HCT116 (cell line): ENCODE data around the gene ADPRS. TPM values are rescaled to one million over a fixed set of nuclear protein-coding genes. Genes with fewer than 3 reads are reported as not detected.

Source experiments
- ATAC-seq: fragments of 200-7000 bp; cut with Tn5 transposase; 2 replicates; pipeline ENCODE4 v1.9.1; 2020; ENCODE audit warnings: mild to moderate bottlenecking, moderate library complexity
- BruUV-seq: library from RNA; stranded (reverse); fragments of 400-500 nt; replicated peaks from 2 replicates; lab custom pipeline; 2021; lab: Mats Ljungman, UMichigan
- CTCF ChIA-PET: fragments of 300-600 bp; sonication (Branson Sonifier 250); formaldehyde crosslinking; loops from one replicate; lab custom pipeline; 2021; ENCODE audit warnings: antibody characterized with exemption; lab: Charles Lee
- POLR2A ChIA-PET: fragments of 300-600, 350-600 bp; sonication (Branson Sonifier 250); formaldehyde crosslinking; loops from one replicate; lab custom pipeline; 2021; ENCODE audit warnings: antibody characterized with exemption; lab: Charles Lee
- RAD21 ChIA-PET, 2 experiments: fragments of 300-600 bp; sonication (Branson Sonifier 250); formaldehyde crosslinking; loops; one replicate each; lab custom pipeline; 2023; ENCODE audit warnings: low total read pairs in 2 of 2; ENCODE audit not compliant: uncharacterized antibody in 2 of 2, unreplicated experiment in 2 of 2, low non-redundant PET in 1 of 2; lab: Charles Lee
- DNase-seq: peaks from one replicate; pipeline ENCODE4 v3.0.0-alpha.2; 2010; ENCODE audit warnings: low read depth, low spot score
- H2AFZ ChIP-seq: fragments of 200-600 bp; shearing (Covaris generic), sonication (generic); 2 replicates; pipeline ENCODE4 v1.6.1; 2017; ENCODE audit warnings: low read depth, mixed run types, mixed read lengths, antibody characterized with exemption, low read length; ENCODE audit not compliant: poor library complexity, severe bottlenecking
- H3K27ac ChIP-seq: 2 replicates; pipeline ENCODE4 v1.5.1; 2012; ENCODE audit warnings: low read depth, low read length
- H3K27me3 ChIP-seq: fragments of 200-600 bp; sonication (generic); 2 replicates; pipeline ENCODE4 v1.6.1; 2016; ENCODE audit warnings: mixed run types, low read length, mixed read lengths; ENCODE audit not compliant: insufficient read depth
- H3K36me3 ChIP-seq, 2 experiments: fragments of 200-500 bp in 1 of 2; fragments of 200-600 bp in 1 of 2; sonication (Bioruptor generic) in 1 of 2; sonication (generic) in 1 of 2; 2 replicates each; pipeline versions ENCODE4 v1.5.1 to v1.6.1; 2014 to 2016; ENCODE audit warnings: low read length in 2 of 2, inconsistent platforms in 1 of 2, mixed read lengths in 1 of 2, mixed run types in 1 of 2; ENCODE audit not compliant: insufficient read depth in 2 of 2, control insufficient read depth in 1 of 2
- H3K4me1 ChIP-seq, 2 experiments: fragments of 200-600 bp in 1 of 2; sonication (generic) in 1 of 2; 2 replicates each; pipeline versions ENCODE4 v1.5.1 to v1.6.1; 2012 to 2017; ENCODE audit warnings: low read length in 2 of 2, inconsistent platforms in 1 of 2, mild to moderate bottlenecking in 1 of 2, mixed read lengths in 1 of 2, mixed run types in 1 of 2, moderate library complexity in 1 of 2; ENCODE audit not compliant: insufficient read depth in 2 of 2, control insufficient read depth in 1 of 2
- H3K4me2 ChIP-seq: fragments of 200-600 bp; sonication (generic); 2 replicates; pipeline ENCODE4 v1.6.1; 2017; ENCODE audit warnings: mixed run types, low read length, mixed read lengths
- H3K4me3 ChIP-seq, 2 experiments: fragments of 200-600 bp in 1 of 2; sonication (generic) in 1 of 2; replicated peaks in 1 of 2; 2 replicates each; pipeline ENCODE4 v1.5.1; 2011 to 2016; ENCODE audit warnings: low read length in 2 of 2, control low read depth in 1 of 2, low read depth in 1 of 2, mild to moderate bottlenecking in 1 of 2, mixed read lengths in 1 of 2, mixed run types in 1 of 2
- H3K79me2 ChIP-seq: fragments of 200-600 bp; sonication (generic); 2 replicates; pipeline ENCODE4 v1.6.1; 2017; ENCODE audit warnings: mild to moderate bottlenecking, mixed run types, low read length, moderate library complexity, mixed read lengths; ENCODE audit not compliant: insufficient read depth
- H3K9ac ChIP-seq: fragments of 200-600 bp; sonication (generic); 2 replicates; pipeline ENCODE4 v1.6.1; 2016; ENCODE audit warnings: low read length, mixed read lengths
- H3K9me2 ChIP-seq: fragments of 200-600 bp; sonication (generic), shearing (Covaris generic); 2 replicates; pipeline ENCODE4 v1.6.1; 2017; ENCODE audit warnings: mixed run types, mild to moderate bottlenecking, moderate library complexity; ENCODE audit not compliant: insufficient read depth
- H3K9me3 ChIP-seq, 2 experiments: fragments of 200-500 bp in 1 of 2; fragments of 200-600 bp in 1 of 2; sonication (Bioruptor generic) in 1 of 2; sonication (generic) in 1 of 2; 2 replicates each; pipeline ENCODE4 v1.6.1; 2014 to 2017; ENCODE audit warnings: low read length in 2 of 2, mixed read lengths in 2 of 2, inconsistent platforms in 1 of 2, low read depth in 1 of 2, mild to moderate bottlenecking in 1 of 2, mixed run types in 1 of 2, moderate library complexity in 1 of 2; ENCODE audit not compliant: control insufficient read depth in 1 of 2, insufficient read depth in 1 of 2
- H4K20me1 ChIP-seq: fragments of 200-600 bp; sonication (generic), shearing (Covaris generic); 2 replicates; pipeline ENCODE4 v1.6.1; 2017; ENCODE audit warnings: mixed run types, mild to moderate bottlenecking, moderate library complexity; ENCODE audit not compliant: insufficient read depth
- ATF3 ChIP-seq: IDR thresholded peaks from 2 replicates; pipeline ENCODE4 v1.6.1; 2012
- CEBPB ChIP-seq: IDR thresholded peaks from 2 replicates; pipeline ENCODE4 v1.6.1; 2012; ENCODE audit warnings: low read depth
- CTCF ChIP-seq, 3 experiments: fragments of 200-600 bp in 1 of 3; sonication (generic) in 1 of 3; IDR thresholded peaks in 2 of 3; conservative IDR thresholded peaks in 1 of 3; 2 replicates each; pipeline ENCODE4 v1.5.1; 2012 to 2017; ENCODE audit warnings: low read depth in 2 of 3, low read length in 2 of 3, antibody characterized with exemption in 1 of 3, borderline replicate concordance in 1 of 3, control low read depth in 1 of 3, mild to moderate bottlenecking in 1 of 3, mixed read lengths in 1 of 3, mixed run types in 1 of 3, moderate library complexity in 1 of 3; ENCODE audit not compliant: insufficient read depth in 1 of 3
- EZH2 ChIP-seq: fragments of 200-600 bp; sonication (generic); IDR thresholded peaks from 2 replicates; pipeline ENCODE4 v1.6.1; 2017; ENCODE audit warnings: antibody characterized with exemption, mixed run types
- EZH2phosphoT487 ChIP-seq: fragments of 200-600 bp; IDR thresholded peaks from 2 replicates; pipeline ENCODE4 v1.6.1; 2018; ENCODE audit warnings: antibody characterized with exemption, borderline replicate concordance
- MAX ChIP-seq: IDR thresholded peaks from 2 replicates; pipeline ENCODE4 v1.6.1; 2012
- POLR2A ChIP-seq: IDR thresholded peaks from 2 replicates; pipeline ENCODE4 v1.7.0; 2011; ENCODE audit warnings: borderline replicate concordance; ENCODE audit not compliant: insufficient read depth, insufficient read length; ENCODE audit errors: extremely low read depth
- POLR2AphosphoS5 ChIP-seq: IDR thresholded peaks from 2 replicates; pipeline ENCODE4 v1.6.1; 2011; ENCODE audit warnings: mild to moderate bottlenecking, low read depth, low read length, moderate library complexity
- REST ChIP-seq: IDR thresholded peaks from 2 replicates; pipeline ENCODE4 v1.6.1; 2012; ENCODE audit warnings: low read depth
- SIN3A ChIP-seq: IDR thresholded peaks from 2 replicates; pipeline ENCODE4 v1.6.1; 2012; ENCODE audit warnings: low read depth
- SP1 ChIP-seq: IDR thresholded peaks from 2 replicates; pipeline ENCODE4 v1.6.1; 2012; ENCODE audit warnings: low read depth
- SRF ChIP-seq: IDR thresholded peaks from 2 replicates; pipeline ENCODE4 v1.6.1; 2012; ENCODE audit warnings: low read depth
- TCF7L2 ChIP-seq: IDR thresholded peaks from 2 replicates; pipeline ENCODE4 v1.7.0; 2011; ENCODE audit warnings: borderline replicate concordance, inconsistent platforms; ENCODE audit not compliant: insufficient read depth, insufficient read length; ENCODE audit errors: extremely low read depth
- ZFX ChIP-seq: fragments of 450-650 bp; IDR thresholded peaks from 2 replicates; pipeline ENCODE4 v1.6.1; 2017
- ZNF274 ChIP-seq: fragments of 200-500 bp; sonication (Bioruptor generic); IDR thresholded peaks from 2 replicates; pipeline ENCODE4 v1.6.1; 2014; ENCODE audit warnings: mild to moderate bottlenecking, low read depth, low read length, inconsistent platforms
- intact Hi-C: fragments of 100-400 bp; cut with micrococcal nuclease; formaldehyde crosslinking; loops from 2 replicates; pipeline ENCODE4 v1.10.0; 2022
- total RNA-seq: library from RNA; stranded (reverse); gene quantifications from one replicate; pipeline ENCODE4 v1.2.1, GENCODE V29; 2021; ENCODE audit not compliant: unreplicated experiment

ADPRS gene
- total RNA-seq, 1 experiment from 2014 or later: 28.2 TPM

GRCh38 chr1:36067871-36068270 lies 20.8 kb upstream of the ADPRS start:
- Histone ChIP-seq H3K4me1 (peaks cover 0 to 5% of the 10 kb centered on the region in 2 experiments; a peak in 1 of 4 replicates), H3K9me2 (no peaks in the 10 kb centered on the region), H3K27ac (no peak overlapping the region)
- TF ChIP-seq SP1 (no peak), POLR2AphosphoS5 (no peak), ZFX (no peak), CTCF (IDR thresholded peaks at IDR 0.05 in 2 of 3, conservative IDR thresholded peaks at IDR 0.05 in 1 of 3; ENCODE audit: borderline replicate concordance in 1 of 3, insufficient read depth in 1 of 3, low read depth in 2 of 3, low read length in 2 of 3) (no peak), EZH2 (no peak), REST (no peak), MAX (no peak), CEBPB (no peak), EZH2phosphoT487 (no peak), SRF (no peak), ZNF274 (no peak), POLR2A (no peak), TCF7L2 (no peak), ATF3 (no peak), SIN3A (no peak)
- TF ChIP-seq, all 23 proteins: peak for 0
- ATAC-seq (no peak), DNase-seq (no peak)
- Histone ChIP-seq H3K4me2 (no peak overlapping the region), H3K79me2 (no peaks in the 10 kb centered on the region), H4K20me1 (no peaks in the 10 kb centered on the region), H2AFZ (no peak overlapping the region), H3K9me3 (no peaks in the 10 kb centered on the region), H3K27me3 (no peaks in the 10 kb centered on the region), H3K9ac (no peak overlapping the region), H3K4me3 (no peak overlapping the region), H3K36me3 (no peaks in the 10 kb centered on the region)
- CTCF ChIA-PET: no interaction called here
- POLR2A ChIA-PET: no interaction called here
- RAD21 ChIA-PET: no interaction called here
- intact Hi-C loops: no loop called here
- no TSS peak for BruUV-seq
